SK-N-SH treated with all-trans-retinoic acid at 6 μM for 48 hours (cell line): ENCODE data around the gene LUC7L2.

Experiments
- ARNTL ChIP-seq: fragments of 450-650 bp; formaldehyde crosslinking; IDR thresholded peaks from 2 replicates; pipeline ENCODE4 v1.5.0; 2020; ENCODE audit warnings: low read depth, mild to moderate bottlenecking, moderate library complexity, borderline replicate concordance
- BACH2 ChIP-seq: fragments of 250-450 bp; sonication (Bioruptor Pico); IDR thresholded peaks from 2 replicates; pipeline ENCODE4 v1.9.0; 2021; ENCODE audit warnings: mild to moderate bottlenecking, borderline replicate concordance
- CSRNP3 ChIP-seq: fragments of 250-450 bp; sonication (Bioruptor Pico); IDR thresholded peaks from 2 replicates; pipeline ENCODE4 v1.5.1; 2021; ENCODE audit warnings: mild to moderate bottlenecking, moderate library complexity
- ESRRG ChIP-seq: fragments of 250-450 bp; sonication (Bioruptor Pico); IDR thresholded peaks from 2 replicates; pipeline ENCODE4 v1.6.1; 2021; ENCODE audit warnings: mild to moderate bottlenecking
- PATZ1 ChIP-seq: fragments of 250-450 bp; sonication (Bioruptor Pico); IDR thresholded peaks from 2 replicates; pipeline ENCODE4 v1.8.0; 2020; ENCODE audit warnings: mild to moderate bottlenecking, moderate library complexity, borderline replicate concordance
- PPARA ChIP-seq: fragments of 250-450 bp; sonication (Bioruptor Pico); IDR thresholded peaks from 2 replicates; pipeline ENCODE4 v1.5.0; 2020; ENCODE audit warnings: mild to moderate bottlenecking, borderline replicate concordance
- ZFP30 ChIP-seq: fragments of 450-650 bp; formaldehyde crosslinking; IDR thresholded peaks from 2 replicates; pipeline ENCODE4 v1.5.0; 2022; ENCODE audit warnings: mild to moderate bottlenecking, moderate library complexity

- no peak for TF ChIP-seq PATZ1
- TF ChIP-seq PPARA (CRISPR knock-in tag): no peak
- TF ChIP-seq CSRNP3 (CRISPR knock-in tag): no peak
- TF ChIP-seq BACH2 (CRISPR knock-in tag): no peak
- TF ChIP-seq ESRRG (CRISPR knock-in tag): no peak
- TF ChIP-seq ZFP30 (CRISPR knock-in tag): no peak
- TF ChIP-seq ARNTL (CRISPR knock-in tag): no peak
Measured at GRCh38 chr7:139407555-139407954, 47.9 kb downstream of the LUC7L2 start.
